ENCODE data around the gene IKZF1. TPM values are rescaled to one million over a fixed set of nuclear protein-coding genes. Genes with fewer than 3 reads are reported as not detected.

IKZF1 gene
- total and polyA plus RNA-seq, 9 of the 15 experiments (the other 6 are each of a cell fraction or from before 2014, with no cell fraction given), result 12.6 to 85.3 (median 44.7) TPM

- TF ChIP-seq SNIP1 (IDR thresholded peaks at IDR 0.05; ENCODE audit: low read depth) (no peak), ELF4 (CRISPR knock-in tag; IDR thresholded peaks at IDR 0.05) (no peak), ZNF518B (CRISPR knock-in tag; IDR thresholded peaks at IDR 0.05) (no peak), ZNF133 (CRISPR knock-in tag; IDR thresholded peaks at IDR 0.05) (no peak), NRF1 (conservative IDR thresholded peaks at IDR 0.05 in 1 of 2, IDR thresholded peaks at IDR 0.05 in 1 of 2) (no peak), CBX8 (IDR thresholded peaks at IDR 0.05; ENCODE audit: borderline replicate concordance, extremely low read depth, low read depth, low read length, poor library complexity, severe bottlenecking) (no peak), POLR2H (tag; IDR thresholded peaks at IDR 0.05; ENCODE audit: low read depth) (no peak), ZNF175 (CRISPR knock-in tag; IDR thresholded peaks at IDR 0.05; ENCODE audit: low read depth) (peak; percentile 64; the same call in 1 of the 2 replicates), THAP12 (CRISPR knock-in tag; IDR thresholded peaks at IDR 0.05) (no peak), MLLT1 (IDR thresholded peaks at IDR 0.05) (0 out of 4 replicates have a peak, but pooled peaks of 1 of the 2 experiments have one; percentile 24), ZNF785 (CRISPR knock-in tag; IDR thresholded peaks at IDR 0.05) (no peak), EHMT2 (IDR thresholded peaks at IDR 0.05) (no peak), ZFX (CRISPR knock-in tag; IDR thresholded peaks at IDR 0.05) (peak; percentile 47), TEAD2 (tag; IDR thresholded peaks at IDR 0.05) (no peak), SUPT5H (IDR thresholded peaks at IDR 0.05) (no peak), CREBBP (IDR thresholded peaks at IDR 0.05; ENCODE audit: low read depth, low read length) (no peak), SMC3 (conservative IDR thresholded peaks at IDR 0.05; ENCODE audit: insufficient read depth, low read depth, low read length) (0 out of 2 replicates have a peak, but pooled peaks have one; percentile 11)
Measured at GRCh38 chr7:50359995-50360925, 55.7 kb downstream of the IKZF1 start (continued).
